Measurements from ENCODE around the gene PODXL2. TPM values are rescaled to one million over a fixed set of nuclear protein-coding genes. Genes with fewer than 3 reads are reported as not detected.

PODXL2 gene
- total RNA-seq, 1 donor from 2014 or later: 14.5 TPM

- no peaks in the 10 kb centered on the region for H3K27me3 ChIP-seq (ENCODE audit: insufficient read depth, low read length)
- H3K27me3 Mint-ChIP-seq (ENCODE audit: low read depth, unreplicated experiment): no peaks in the 10 kb centered on the region
- peaks cover 2% of the 10 kb centered on the region for H3K9me3 Mint-ChIP-seq (ENCODE audit: unreplicated experiment)
- FAIRE-seq (no peak), DNase-seq (ENCODE audit: low read depth) (no peak)
- no peaks in the 10 kb centered on the region for H3K79me2 ChIP-seq (ENCODE audit: insufficient read depth, low read length)
- peaks cover 13% of the 10 kb centered on the region for H3K4me1 Mint-ChIP-seq (ENCODE audit: low read depth, unreplicated experiment)
- H3K27ac Mint-ChIP-seq (ENCODE audit: unreplicated experiment): no peak overlapping the region
- TF ChIP-seq CTCF (IDR thresholded peaks at IDR 0.05; ENCODE audit: insufficient read depth, low read depth, low read length): no peak
- no peak for TF ChIP-seq EZH2 (IDR thresholded peaks at IDR 0.05; ENCODE audit: insufficient read depth, low read length)
- no peak overlapping the region for H3K9ac ChIP-seq (ENCODE audit: low read length)
- H3K4me3 Mint-ChIP-seq (ENCODE audit: unreplicated experiment): no peak overlapping the region
- no peak overlapping the region for H3K4me2 ChIP-seq (ENCODE audit: low read length)
- peaks cover 32% of the 10 kb centered on the region for H3K36me3 Mint-ChIP-seq (ENCODE audit: low read depth, unreplicated experiment)
- H3K9me3 ChIP-seq (ENCODE audit: insufficient read depth, low read depth, low read length): no peaks in the 10 kb centered on the region
- H3K36me3 ChIP-seq (ENCODE audit: insufficient read depth, low read length): peaks cover 17% of the 10 kb centered on the region
- no peak overlapping the region for H3K4me3 ChIP-seq (ENCODE audit: insufficient read depth, low read depth, low read length)
- peaks cover 12% of the 10 kb centered on the region for H3K4me1 ChIP-seq (ENCODE audit: insufficient read depth, low read length)
- H3K27ac ChIP-seq (ENCODE audit: low read depth, low read length): no peak overlapping the region
- no peak overlapping the region for H2AFZ ChIP-seq (ENCODE audit: low read depth, low read length)
- no peaks in the 10 kb centered on the region for H4K20me1 ChIP-seq (ENCODE audit: insufficient read depth, low read length)
These were observed 21.2 kb upstream of the PODXL2 start for GRCh38 chr3:127607675-127608361.

- no peak overlapping the region for H3K27ac ChIP-seq (ENCODE audit: low read depth, low read length)
These were observed 20.6 kb upstream of the PODXL2 start for GRCh38 chr3:127608362-127608718.

More at GRCh38 chr3:127608362-127608718, 20.6 kb upstream of the PODXL2 start:
- peaks cover 17% of the 10 kb centered on the region for H3K4me1 ChIP-seq (ENCODE audit: insufficient read depth, low read length)
- TF ChIP-seq CTCF (IDR thresholded peaks at IDR 0.05; ENCODE audit: insufficient read depth, low read depth, low read length): no peak
- TF ChIP-seq EZH2 (IDR thresholded peaks at IDR 0.05; ENCODE audit: insufficient read depth, low read length): no peak
- no peak overlapping the region for H3K9ac ChIP-seq (ENCODE audit: low read length)
- DNase-seq (ENCODE audit: low read depth) (no peak), FAIRE-seq (no peak)
- no peaks in the 10 kb centered on the region for H4K20me1 ChIP-seq (ENCODE audit: insufficient read depth, low read length)
- no peak overlapping the region for H3K4me3 ChIP-seq (ENCODE audit: insufficient read depth, low read depth, low read length)
- peaks cover 17% of the 10 kb centered on the region for H3K36me3 ChIP-seq (ENCODE audit: insufficient read depth, low read length)
- H3K4me2 ChIP-seq (ENCODE audit: low read length): no peak overlapping the region
- Mint-ChIP-seq H3K27ac (ENCODE audit: unreplicated experiment) (no peak overlapping the region), H3K27me3 (ENCODE audit: low read depth, unreplicated experiment) (no peaks in the 10 kb centered on the region), H3K9me3 (ENCODE audit: unreplicated experiment) (peaks cover 2% of the 10 kb centered on the region), H3K4me3 (ENCODE audit: unreplicated experiment) (no peak overlapping the region), H3K36me3 (ENCODE audit: low read depth, unreplicated experiment) (peaks cover 32% of the 10 kb centered on the region), H3K4me1 (ENCODE audit: low read depth, unreplicated experiment) (peaks cover 18% of the 10 kb centered on the region)
- no peaks in the 10 kb centered on the region for H3K9me3 ChIP-seq (ENCODE audit: insufficient read depth, low read depth, low read length)
- no peak overlapping the region for H2AFZ ChIP-seq (ENCODE audit: low read depth, low read length)
- H3K27me3 ChIP-seq (ENCODE audit: insufficient read depth, low read length): no peaks in the 10 kb centered on the region
- H3K79me2 ChIP-seq (ENCODE audit: insufficient read depth, low read length): no peaks in the 10 kb centered on the region

Measured in astrocyte (in vitro differentiated cells and primary cell).